ENCODE data around the gene SORCS3. TPM values are rescaled to one million over a fixed set of nuclear protein-coding genes. Genes with fewer than 3 reads are reported as not detected.

Gene SORCS3
- total RNA-seq, 1 donor from 2014 or later: 0.26 TPM

DNA sequence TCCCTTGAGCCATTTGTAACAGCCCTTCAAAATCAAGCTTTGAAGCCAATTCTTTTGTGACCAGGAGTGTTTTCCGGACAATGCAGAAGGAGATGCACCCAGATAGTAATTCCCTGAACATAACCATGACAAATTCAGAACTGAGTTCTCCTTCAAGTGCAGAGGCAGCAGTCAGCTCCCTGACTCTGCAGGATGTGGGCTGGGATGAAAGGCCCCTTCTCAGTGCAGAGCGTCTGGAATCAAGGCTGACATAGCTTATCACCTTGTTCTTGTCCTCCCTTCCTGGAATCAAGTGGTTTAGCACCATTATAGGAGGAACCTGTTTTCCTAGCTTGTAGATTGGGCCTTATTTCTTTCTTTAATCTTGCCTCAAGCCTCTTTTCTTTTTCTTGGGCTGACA lies 143.4 kb downstream of the SORCS3 start:
- H3K36me3 ChIP-seq: no peaks in the 10 kb centered on the region
- H3K27ac ChIP-seq: no peak overlapping the region
- H3K9ac ChIP-seq: no peak overlapping the region
- H3K4me3 ChIP-seq: no peak overlapping the region
- no peaks in the 10 kb centered on the region for H3K4me1 ChIP-seq
- no peak for DNase-seq (ENCODE audit: low spot score)
- H3K79me2 ChIP-seq (ENCODE audit: low read depth): no peaks in the 10 kb centered on the region
- Mint-ChIP-seq H3K9me3 (no peaks in the 10 kb centered on the region), H3K4me3 (no peak overlapping the region), H3K27ac (no peak overlapping the region), H3K36me3 (no peaks in the 10 kb centered on the region), H3K4me1 (peaks cover 6% of the 10 kb centered on the region), H3K27me3 (ENCODE audit: insufficient read depth, low read depth) (peaks cover 4% of the 10 kb centered on the region)
- TF ChIP-seq EZH2 (IDR thresholded peaks at IDR 0.05) (no peak), EZH2phosphoT487 (IDR thresholded peaks at IDR 0.05) (no peak)
- TF ChIP-seq, protein P1, sequence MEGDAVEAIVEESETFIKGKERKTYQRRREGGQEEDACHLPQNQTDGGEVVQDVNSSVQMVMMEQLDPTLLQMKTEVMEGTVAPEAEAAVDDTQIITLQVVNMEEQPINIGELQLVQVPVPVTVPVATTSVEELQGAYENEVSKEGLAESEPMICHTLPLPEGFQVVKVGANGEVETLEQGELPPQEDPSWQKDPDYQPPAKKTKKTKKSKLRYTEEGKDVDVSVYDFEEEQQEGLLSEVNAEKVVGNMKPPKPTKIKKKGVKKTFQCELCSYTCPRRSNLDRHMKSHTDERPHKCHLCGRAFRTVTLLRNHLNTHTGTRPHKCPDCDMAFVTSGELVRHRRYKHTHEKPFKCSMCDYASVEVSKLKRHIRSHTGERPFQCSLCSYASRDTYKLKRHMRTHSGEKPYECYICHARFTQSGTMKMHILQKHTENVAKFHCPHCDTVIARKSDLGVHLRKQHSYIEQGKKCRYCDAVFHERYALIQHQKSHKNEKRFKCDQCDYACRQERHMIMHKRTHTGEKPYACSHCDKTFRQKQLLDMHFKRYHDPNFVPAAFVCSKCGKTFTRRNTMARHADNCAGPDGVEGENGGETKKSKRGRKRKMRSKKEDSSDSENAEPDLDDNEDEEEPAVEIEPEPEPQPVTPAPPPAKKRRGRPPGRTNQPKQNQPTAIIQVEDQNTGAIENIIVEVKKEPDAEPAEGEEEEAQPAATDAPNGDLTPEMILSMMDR (IDR thresholded peaks at IDR 0.05): no peak
- H2AFZ ChIP-seq (replicated peaks): no peak overlapping the region
- no peaks in the 10 kb centered on the region for H3K9me3 ChIP-seq (ENCODE audit: low read depth)
- H3K27me3 ChIP-seq: no peaks in the 10 kb centered on the region
- no peaks in the 10 kb centered on the region for H3F3A ChIP-seq (ENCODE audit: low read depth)
- no peak overlapping the region for H3K4me2 ChIP-seq
- no peaks in the 10 kb centered on the region for H4K20me1 ChIP-seq (ENCODE audit: low read depth)

DNA sequence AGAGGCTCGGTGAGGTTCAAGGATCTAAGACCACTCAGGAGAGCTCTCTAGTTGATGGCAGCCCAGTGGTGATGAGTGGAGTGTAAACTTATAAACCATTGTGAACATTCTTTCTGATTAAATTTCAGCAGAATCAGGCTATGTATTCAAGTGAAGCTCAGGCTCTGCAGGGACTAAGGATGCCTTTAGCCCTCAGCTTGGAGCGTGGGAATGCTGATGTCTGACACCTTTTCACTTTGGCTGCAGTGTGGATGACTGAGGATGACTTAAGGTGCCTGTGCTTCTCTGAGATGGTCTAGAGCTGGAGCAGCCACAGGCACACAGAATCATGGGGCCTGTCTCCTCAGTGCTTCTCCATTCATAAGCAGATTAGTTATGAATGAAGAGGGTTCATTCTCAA lies 150.4 kb downstream of the SORCS3 start:
- H2AFZ ChIP-seq (replicated peaks): no peak overlapping the region
- Mint-ChIP-seq H3K27ac (no peak overlapping the region), H3K36me3 (no peaks in the 10 kb centered on the region), H3K9me3 (no peaks in the 10 kb centered on the region), H3K4me1 (peaks cover 4% of the 10 kb centered on the region), H3K27me3 (ENCODE audit: insufficient read depth, low read depth) (peaks cover 4% of the 10 kb centered on the region), H3K4me3 (no peak overlapping the region)
- TF ChIP-seq EZH2phosphoT487 (IDR thresholded peaks at IDR 0.05) (no peak), EZH2 (IDR thresholded peaks at IDR 0.05) (no peak)
- TF ChIP-seq, protein P1 (IDR thresholded peaks at IDR 0.05): no peak
- no peak overlapping the region for H3K4me3 ChIP-seq
- H3K9ac ChIP-seq: no peak overlapping the region
- H3K9me3 ChIP-seq (ENCODE audit: low read depth): no peaks in the 10 kb centered on the region
- H3K36me3 ChIP-seq: no peaks in the 10 kb centered on the region
- H3F3A ChIP-seq (ENCODE audit: low read depth): no peaks in the 10 kb centered on the region
- no peaks in the 10 kb centered on the region for H3K27me3 ChIP-seq
- H3K27ac ChIP-seq: no peak overlapping the region
- H3K4me1 ChIP-seq: no peaks in the 10 kb centered on the region
- no peak overlapping the region for H3K4me2 ChIP-seq
- H4K20me1 ChIP-seq (ENCODE audit: low read depth): no peaks in the 10 kb centered on the region
- no peak for DNase-seq (ENCODE audit: low spot score)
- H3K79me2 ChIP-seq (ENCODE audit: low read depth): no peaks in the 10 kb centered on the region

DNA sequence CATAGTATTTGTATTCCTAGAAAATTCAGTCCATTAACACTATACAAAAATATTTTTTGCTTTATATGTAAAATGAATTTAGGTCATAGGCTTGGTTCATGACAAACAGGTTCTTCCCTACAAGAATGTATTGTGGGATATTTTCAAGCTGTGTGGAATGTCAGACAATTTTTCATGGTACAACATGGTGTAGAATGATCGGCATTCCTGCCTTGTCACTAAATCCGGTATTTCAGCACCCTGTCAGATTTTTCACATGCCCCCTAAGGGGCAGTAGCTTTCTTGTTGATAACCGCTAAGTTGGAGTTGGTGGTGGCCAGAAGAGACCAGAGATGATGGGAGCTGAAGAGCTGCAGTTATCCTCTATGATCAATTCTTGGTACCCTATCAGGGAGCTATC lies 154.3 kb downstream of the SORCS3 start:
- Histone ChIP-seq H3K79me2 (ENCODE audit: low read depth) (no peaks in the 10 kb centered on the region), H3K27me3 (no peaks in the 10 kb centered on the region), H3K4me2 (no peak overlapping the region), H3K9me3 (ENCODE audit: low read depth) (no peaks in the 10 kb centered on the region), H3K9ac (no peak overlapping the region), H2AFZ (replicated peaks) (no peak overlapping the region), H3K36me3 (no peaks in the 10 kb centered on the region), H4K20me1 (ENCODE audit: low read depth) (no peaks in the 10 kb centered on the region), H3K4me1 (no peaks in the 10 kb centered on the region), H3K4me3 (no peak overlapping the region), H3F3A (ENCODE audit: low read depth) (no peaks in the 10 kb centered on the region), H3K27ac (no peak overlapping the region)
- Mint-ChIP-seq H3K9me3 (no peaks in the 10 kb centered on the region), H3K27me3 (ENCODE audit: insufficient read depth, low read depth) (no peaks in the 10 kb centered on the region), H3K4me3 (no peak overlapping the region), H3K27ac (no peak overlapping the region), H3K36me3 (no peaks in the 10 kb centered on the region), H3K4me1 (peaks cover 4% of the 10 kb centered on the region)
- no peak for DNase-seq (ENCODE audit: low spot score)
- TF ChIP-seq EZH2phosphoT487 (IDR thresholded peaks at IDR 0.05) (no peak), EZH2 (IDR thresholded peaks at IDR 0.05) (no peak)
- TF ChIP-seq, protein P1 (IDR thresholded peaks at IDR 0.05): no peak

All from neural progenitor cell (in vitro differentiated cells).